Dermis microvascular lymphatic vessel endothelial cell (primary cell): ENCODE measurements around the gene SREBF2. TPM values are rescaled to one million over a fixed set of nuclear protein-coding genes. Genes with fewer than 3 reads are reported as not detected.
"Not testable (repeated sequence)": the region's sequence is repeated elsewhere in the genome, so short reads cannot be mapped to it uniquely, and the experiment has no call there.

Source experiments
- DNase-seq, 2 donors: peaks; one replicate each; pipeline versions ENCODE4 v3.0.0 to v3.0.0-alpha.2; 2010; ENCODE audit warnings: low read depth in 2 of 2
- total RNA-seq: library from RNA; depleted of rRNA; stranded (reverse); fragments of >200 nt; gene quantifications from 2 replicates; pipeline ENCODE4 v1.2.1, GENCODE V29; 2014

The SREBF2 gene
- total RNA-seq, 1 donor from 2014 or later, result 41.0 TPM

GRCh38 chr22:41821471-41822316 is 11.2 kb upstream of the SREBF2 start:
- no peak for DNase-seq

- peak; percentile 69 to 79 for DNase-seq
These were observed 10.4 kb upstream of the SREBF2 start for GRCh38 chr22:41822317-41823057.

- no peak for DNase-seq
These were observed 9.1 kb upstream of the SREBF2 start for GRCh38 chr22:41823797-41824196.

- DNase-seq, result peak in 1 of 2 donors; percentile 37
These were observed 7.5 kb upstream of the SREBF2 start for GRCh38 chr22:41825376-41825775.

- no peak for DNase-seq
These were observed 6.9 kb upstream of the SREBF2 start for GRCh38 chr22:41826021-41826420.

GRCh38 chr22:41826430-41827383 is 6.2 kb upstream of the SREBF2 start:
- no peak for DNase-seq

GRCh38 chr22:41827671-41828070 is 5.2 kb upstream of the SREBF2 start:
- DNase-seq, result peak in 1 of 2 donors; percentile 27

GRCh38 chr22:41828516-41828915 is 4.4 kb upstream of the SREBF2 start:
- DNase-seq, result no peak

GRCh38 chr22:41830174-41830573 is 2.7 kb upstream of the SREBF2 start:
- no peak for DNase-seq

GRCh38 chr22:41831383-41831782 is 1.5 kb upstream of the SREBF2 start:
- DNase-seq, result peak; percentile 25 to 54

GRCh38 chr22:41831828-41832552 is 915 bp upstream of the SREBF2 start:
- no peak for DNase-seq

- DNase-seq, result peak in 1 of 2 donors; percentile 41
These were observed 582 bp downstream of the SREBF2 start for GRCh38 chr22:41833369-41834004.

GRCh38 chr22:41834005-41834944 is 1.4 kb downstream of the SREBF2 start:
- DNase-seq, result no peak

GRCh38 chr22:41835462-41835861 is 2.6 kb downstream of the SREBF2 start:
- DNase-seq, result not testable (repeated sequence)

GRCh38 chr22:41836551-41836950 is 3.6 kb downstream of the SREBF2 start:
- DNase-seq, result no peak

- DNase-seq, result no peak
These were observed 6.1 kb downstream of the SREBF2 start for GRCh38 chr22:41838842-41839618.

GRCh38 chr22:41840216-41840615 is 7.3 kb downstream of the SREBF2 start:
- no peak for DNase-seq

- DNase-seq, result no peak
These were observed 8.3 kb downstream of the SREBF2 start for GRCh38 chr22:41841085-41841712.
